Neural progenitor cell (in vitro differentiated cells): Measurements from ENCODE around the gene CDNF.

Source experiments
- EZH2 ChIP-seq: fragments of 200-600 bp; sonication (generic); IDR thresholded peaks from 2 replicates; pipeline ENCODE4 v1.6.1; 2017; ENCODE audit warnings: antibody characterized with exemption, mild to moderate bottlenecking, moderate library complexity
- EZH2phosphoT487 ChIP-seq: fragments of 200-600 bp; sonication (generic); IDR thresholded peaks from 2 replicates; pipeline ENCODE4 v1.6.1; 2017; ENCODE audit warnings: antibody characterized with exemption
- TF ChIP-seq, protein P1 (sequence below): fragments of 200-600 bp; sonication (generic); IDR thresholded peaks from 2 replicates; pipeline ENCODE4 v1.5.1; 2017; ENCODE audit warnings: antibody characterized with exemption, mild to moderate bottlenecking

DNA sequence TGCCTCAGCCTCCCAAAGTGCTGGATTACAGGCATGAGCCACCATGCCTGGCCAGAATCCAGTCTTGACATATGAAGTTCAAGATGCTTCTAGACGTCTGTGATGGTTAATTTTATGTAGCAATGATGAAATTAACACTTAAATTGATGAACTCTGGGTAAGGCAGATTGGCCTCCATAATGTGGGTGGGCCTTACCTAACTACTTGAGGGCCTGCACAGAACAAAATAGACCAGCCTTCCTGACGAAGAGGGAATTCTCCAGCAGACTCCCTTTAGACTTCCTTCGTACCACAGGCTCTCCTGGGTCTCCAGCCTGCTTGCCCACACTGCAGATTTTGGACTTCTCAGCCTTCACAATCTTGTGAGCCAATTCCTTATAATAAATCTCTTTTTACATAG lies 4.7 kb downstream of the CDNF start:
- TF ChIP-seq, protein P1, sequence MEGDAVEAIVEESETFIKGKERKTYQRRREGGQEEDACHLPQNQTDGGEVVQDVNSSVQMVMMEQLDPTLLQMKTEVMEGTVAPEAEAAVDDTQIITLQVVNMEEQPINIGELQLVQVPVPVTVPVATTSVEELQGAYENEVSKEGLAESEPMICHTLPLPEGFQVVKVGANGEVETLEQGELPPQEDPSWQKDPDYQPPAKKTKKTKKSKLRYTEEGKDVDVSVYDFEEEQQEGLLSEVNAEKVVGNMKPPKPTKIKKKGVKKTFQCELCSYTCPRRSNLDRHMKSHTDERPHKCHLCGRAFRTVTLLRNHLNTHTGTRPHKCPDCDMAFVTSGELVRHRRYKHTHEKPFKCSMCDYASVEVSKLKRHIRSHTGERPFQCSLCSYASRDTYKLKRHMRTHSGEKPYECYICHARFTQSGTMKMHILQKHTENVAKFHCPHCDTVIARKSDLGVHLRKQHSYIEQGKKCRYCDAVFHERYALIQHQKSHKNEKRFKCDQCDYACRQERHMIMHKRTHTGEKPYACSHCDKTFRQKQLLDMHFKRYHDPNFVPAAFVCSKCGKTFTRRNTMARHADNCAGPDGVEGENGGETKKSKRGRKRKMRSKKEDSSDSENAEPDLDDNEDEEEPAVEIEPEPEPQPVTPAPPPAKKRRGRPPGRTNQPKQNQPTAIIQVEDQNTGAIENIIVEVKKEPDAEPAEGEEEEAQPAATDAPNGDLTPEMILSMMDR, result no peak
- TF ChIP-seq EZH2, result no peak
- TF ChIP-seq EZH2phosphoT487, result no peak
